Testis (tissue), 3 donors: ENCODE results near the gene ZNF438. TPM values are rescaled to one million over a fixed set of nuclear protein-coding genes. Genes with fewer than 3 reads are reported as not detected.

Experiments used
- DNase-seq: peaks from one replicate; pipeline ENCODE4 v3.0.0-alpha.2; 2019
- H3K27ac ChIP-seq, 2 donors: fragments of 200-600 bp; sonication (generic); one replicate each; pipeline ENCODE4 v1.5.1; 2019
- H3K27me3 ChIP-seq: fragments of 200-600 bp; sonication (generic); one replicate; pipeline ENCODE4 v1.5.1; 2019
- H3K36me3 ChIP-seq: fragments of 200-600 bp; sonication (generic); one replicate; pipeline ENCODE4 v1.5.1; 2017; ENCODE audit warnings: low read depth; ENCODE audit errors: missing control alignments
- H3K4me1 ChIP-seq: fragments of 200-600 bp; sonication (generic); one replicate; pipeline ENCODE4 v1.5.1; 2019
- H3K4me3 ChIP-seq, 2 donors: fragments of 200-600 bp; sonication (generic); one replicate each; pipeline ENCODE4 v1.5.1; 2017 to 2019
- H3K9me3 ChIP-seq: fragments of 200-600 bp; sonication (generic); one replicate; pipeline ENCODE4 v1.5.1; 2017
- POLR2A ChIP-seq: fragments of 450-650 bp; IDR thresholded peaks from one replicate; pipeline ENCODE4 v1.6.1; 2017; ENCODE audit warnings: antibody characterized with exemption, mild to moderate bottlenecking, moderate library complexity
- WGBS, 2 donors: methylation state at CpG; one replicate each; pipeline ENCODE4 v1.1.5; 2018; 5-methylcytosine and 5-hydroxymethylcytosine counted together
- intact Hi-C: fragments of 100-400 bp; cut with DNase I; formaldehyde crosslinking; loops from one replicate; pipeline ENCODE4 v1.15.1; 2023; ENCODE audit warnings: low total_unique reads
- polyA plus RNA-seq: library from polyadenylated mRNA; stranded (reverse); fragments of 350-450 nt; fragmentation: Illumina TruSeq; extraction: RNeasy Lipid Tissue Mini Kit (QIAGEN cat#74804); gene quantifications from one replicate; pipeline ENCODE4 v1.2.3, GENCODE V29; 2014; ENCODE audit warnings: low read depth, low replicate concordance; ENCODE audit not compliant: insufficient read depth
- total RNA-seq, 2 donors: library from RNA; depleted of rRNA; stranded (reverse); fragments of >200 nt; gene quantifications; one replicate each; pipeline ENCODE4 v1.2.3, GENCODE V29; 2016
- TF ChIP-seq, protein P1 (sequence below), 3 experiments: fragments of 450-650 bp in 2 of 3; fragments of 200-600 bp in 1 of 3; sonication (generic) in 1 of 3; IDR thresholded peaks; one replicate each; pipeline ENCODE4 v1.5.1; 2016 to 2019; ENCODE audit warnings: antibody characterized with exemption in 3 of 3, mild to moderate bottlenecking in 2 of 3, moderate library complexity in 1 of 3

Gene ZNF438
- total and polyA plus RNA-seq, 3 donors from 2014 or later = 15.3 to 17.8 (median 16.2) TPM

GRCh38 chr10:30988831-30989435, 42.7 kb downstream of the ZNF438 start:
- 35 to 39% methylated on average over 1 of the region's 1 CpG for WGBS, 2 donors
- peaks cover 15% of the 10 kb centered on the region for H3K4me1 ChIP-seq
- no peak overlapping the region for H3K4me3 ChIP-seq

GRCh38 chr10:30987463-30987862, 44.2 kb downstream of the ZNF438 start:
- peaks cover 8% of the 10 kb centered on the region for H3K4me1 ChIP-seq
- intact Hi-C loops = no loop called here
- 82 to 91% methylated on average over 5 of the region's 5 CpGs for WGBS, 2 donors
- H3K9me3 ChIP-seq = no peaks in the 10 kb centered on the region
- H3K27me3 ChIP-seq = no peaks in the 10 kb centered on the region
- no peaks in the 10 kb centered on the region for H3K36me3 ChIP-seq
- DNase-seq = no peak
- H3K4me3 ChIP-seq = no peak overlapping the region
- H3K27ac ChIP-seq = no peak overlapping the region
- TF ChIP-seq, protein P1, sequence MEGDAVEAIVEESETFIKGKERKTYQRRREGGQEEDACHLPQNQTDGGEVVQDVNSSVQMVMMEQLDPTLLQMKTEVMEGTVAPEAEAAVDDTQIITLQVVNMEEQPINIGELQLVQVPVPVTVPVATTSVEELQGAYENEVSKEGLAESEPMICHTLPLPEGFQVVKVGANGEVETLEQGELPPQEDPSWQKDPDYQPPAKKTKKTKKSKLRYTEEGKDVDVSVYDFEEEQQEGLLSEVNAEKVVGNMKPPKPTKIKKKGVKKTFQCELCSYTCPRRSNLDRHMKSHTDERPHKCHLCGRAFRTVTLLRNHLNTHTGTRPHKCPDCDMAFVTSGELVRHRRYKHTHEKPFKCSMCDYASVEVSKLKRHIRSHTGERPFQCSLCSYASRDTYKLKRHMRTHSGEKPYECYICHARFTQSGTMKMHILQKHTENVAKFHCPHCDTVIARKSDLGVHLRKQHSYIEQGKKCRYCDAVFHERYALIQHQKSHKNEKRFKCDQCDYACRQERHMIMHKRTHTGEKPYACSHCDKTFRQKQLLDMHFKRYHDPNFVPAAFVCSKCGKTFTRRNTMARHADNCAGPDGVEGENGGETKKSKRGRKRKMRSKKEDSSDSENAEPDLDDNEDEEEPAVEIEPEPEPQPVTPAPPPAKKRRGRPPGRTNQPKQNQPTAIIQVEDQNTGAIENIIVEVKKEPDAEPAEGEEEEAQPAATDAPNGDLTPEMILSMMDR (IDR thresholded peaks at IDR 0.05) = no peak
- TF ChIP-seq POLR2A = no peak

More at GRCh38 chr10:30988831-30989435, 42.7 kb downstream of the ZNF438 start:
- intact Hi-C loops = no loop called here
- TF ChIP-seq, protein P1 (IDR thresholded peaks at IDR 0.05) = no peak
- no peak for TF ChIP-seq POLR2A
- no peaks in the 10 kb centered on the region for H3K9me3 ChIP-seq
- no peaks in the 10 kb centered on the region for H3K36me3 ChIP-seq
- H3K27me3 ChIP-seq = no peaks in the 10 kb centered on the region
- H3K27ac ChIP-seq = no peak overlapping the region
- DNase-seq = no peak

- no peak for TF ChIP-seq POLR2A
- TF ChIP-seq, protein P1 (IDR thresholded peaks at IDR 0.05) = no peak
- H3K27me3 ChIP-seq = no peaks in the 10 kb centered on the region
- no peaks in the 10 kb centered on the region for H3K9me3 ChIP-seq
- WGBS, 2 donors = 67 to 74% methylated on average over 3 of the region's 3 CpGs
- no peak for DNase-seq
- H3K4me3 ChIP-seq = no peak overlapping the region
- H3K4me1 ChIP-seq = peaks cover 4% of the 10 kb centered on the region
- no peak overlapping the region for H3K27ac ChIP-seq
- intact Hi-C loops = no loop called here
- no peaks in the 10 kb centered on the region for H3K36me3 ChIP-seq
Observed at GRCh38 chr10:30986053-30986555, 45.6 kb downstream of the ZNF438 start.

DNA sequence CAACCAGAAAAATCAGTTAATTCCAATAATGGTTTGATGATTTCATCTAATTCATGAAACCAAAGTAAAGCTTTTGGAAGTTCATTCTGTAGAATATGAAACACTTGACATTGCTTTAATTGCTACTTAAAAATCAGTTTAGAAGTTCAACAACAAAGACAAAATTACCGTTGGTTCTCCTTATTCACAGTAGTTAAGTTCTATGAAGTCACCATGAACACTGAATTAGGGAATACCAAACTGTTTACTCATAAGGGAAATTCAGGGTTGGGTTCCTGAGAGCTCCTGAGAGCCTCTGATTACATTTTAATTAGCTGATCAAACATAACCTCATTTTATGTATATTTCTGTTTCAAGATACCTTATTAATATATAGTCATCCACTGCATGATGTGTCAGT, 46.2 kb downstream of the ZNF438 start:
- intact Hi-C loops = no loop called here
- peaks cover 10% of the 10 kb centered on the region for H3K4me1 ChIP-seq

More for the DNA sequence above, 46.2 kb downstream of the ZNF438 start:
- DNase-seq = no peak
- Histone ChIP-seq H3K4me3 (no peak overlapping the region), H3K27me3 (no peaks in the 10 kb centered on the region), H3K9me3 (no peaks in the 10 kb centered on the region), H3K27ac (no peak overlapping the region), H3K36me3 (no peaks in the 10 kb centered on the region)
- TF ChIP-seq, protein P1 (IDR thresholded peaks at IDR 0.05) = no peak
- no peak for TF ChIP-seq POLR2A
- 86 to 96% methylated on average over 1 of the region's 1 CpG for WGBS, 2 donors
